GM12892 (cell line): ENCODE measurements around the gene C10orf90.

Source experiments
- POLR2A ChIP-seq: IDR thresholded peaks from 2 replicates; pipeline ENCODE4 v1.6.1; 2011; ENCODE audit warnings: low read depth, low read length, control low read depth
- POLR2AphosphoS5 ChIP-seq: IDR thresholded peaks from 2 replicates; pipeline ENCODE4 v1.6.1; 2011; ENCODE audit warnings: low read depth, low read length, control low read depth
- TAF1 ChIP-seq: IDR thresholded peaks from 2 replicates; pipeline ENCODE4 v1.6.1; 2011; ENCODE audit warnings: low read depth, mild to moderate bottlenecking, control low read depth, low read length, borderline replicate concordance

GRCh38 chr10:126390324-126390723 is 280.2 kb downstream of the C10orf90 start:
- no peak for TF ChIP-seq POLR2AphosphoS5
- TF ChIP-seq POLR2A: no peak
- TF ChIP-seq TAF1: no peak
